ENCODE data around the gene HBA1. TPM values are rescaled to one million over a fixed set of nuclear protein-coding genes. Genes with fewer than 3 reads are reported as not detected.

Gene HBA1
- total and polyA plus RNA-seq, 9 of the 15 experiments (the other 6 are each of a cell fraction or from before 2014, with no cell fraction given), result 128 to 2,388 (median 380) TPM

- TF ChIP-seq ZBTB34 (CRISPR knock-in tag; IDR thresholded peaks at IDR 0.05) (no peak), CEBPB (tag; IDR thresholded peaks at IDR 0.05) (no peak), RCOR1 (IDR thresholded peaks at IDR 0.05; ENCODE audit: borderline replicate concordance in 1 of 2, low read depth in 2 of 2, low read length in 2 of 2) (peak; percentile 78 to 85; a peak in 2 of 4 replicates), NFIX (CRISPR knock-in tag; IDR thresholded peaks at IDR 0.05; ENCODE audit: low read depth) (no peak), MCM2 (IDR thresholded peaks at IDR 0.05; ENCODE audit: low read depth) (no peak), PHB (CRISPR knock-in tag; IDR thresholded peaks at IDR 0.05) (no peak), ZNF583 (CRISPR knock-in tag; IDR thresholded peaks at IDR 0.05) (peak; percentile 67; the same call in 1 of the 2 replicates), ZFPM2 (CRISPR knock-in tag; IDR thresholded peaks at IDR 0.05) (no peak), RBM39 (optimal IDR thresholded peaks at IDR 0.05; ENCODE audit: low read depth, low read length) (no peak), ATF4 (CRISPR knock-in tag; IDR thresholded peaks at IDR 0.05) (peak; percentile 39; the same call in 1 of the 2 replicates), HDAC8 (tag; IDR thresholded peaks at IDR 0.05) (no peak), CHAMP1 (IDR thresholded peaks at IDR 0.05) (no peak), SREBF1 (IDR thresholded peaks at IDR 0.05; ENCODE audit: borderline replicate concordance, low read depth, low read length) (no peak), POLR2H (tag; IDR thresholded peaks at IDR 0.05; ENCODE audit: low read depth) (no peak), HLTF (IDR thresholded peaks at IDR 0.05) (no peak), ZNF280A (IDR thresholded peaks at IDR 0.05; ENCODE audit: low read depth, partially characterized antibody) (no peak), KDM1A (IDR thresholded peaks at IDR 0.05) (peak; percentile 78 to 88), JUNB (CRISPR knock-in tag; conservative IDR thresholded peaks at IDR 0.05) (no peak), HDGF (IDR thresholded peaks at IDR 0.05) (no peak; the same call in 1 of the 2 replicates), MCM3 (IDR thresholded peaks at IDR 0.05) (no peak), CEBPZ (IDR thresholded peaks at IDR 0.05; ENCODE audit: borderline replicate concordance, low read depth, low read length) (no peak), MEIS2 (IDR thresholded peaks at IDR 0.05; ENCODE audit: partially characterized antibody) (no peak)
These were observed 33.4 kb upstream of the HBA1 start (continued) for GRCh38 chr16:143047-143446.
